GM19193 (cell line): Measurements from ENCODE around the gene RPS6KA2.

Experiments used
- POLR2A ChIP-seq: IDR thresholded peaks from 4 replicates; pipeline ENCODE4 v1.6.1; 2011; ENCODE audit not compliant: insufficient read depth, insufficient read length; ENCODE audit errors: extremely low read depth

RPS6KA2 gene

DNA sequence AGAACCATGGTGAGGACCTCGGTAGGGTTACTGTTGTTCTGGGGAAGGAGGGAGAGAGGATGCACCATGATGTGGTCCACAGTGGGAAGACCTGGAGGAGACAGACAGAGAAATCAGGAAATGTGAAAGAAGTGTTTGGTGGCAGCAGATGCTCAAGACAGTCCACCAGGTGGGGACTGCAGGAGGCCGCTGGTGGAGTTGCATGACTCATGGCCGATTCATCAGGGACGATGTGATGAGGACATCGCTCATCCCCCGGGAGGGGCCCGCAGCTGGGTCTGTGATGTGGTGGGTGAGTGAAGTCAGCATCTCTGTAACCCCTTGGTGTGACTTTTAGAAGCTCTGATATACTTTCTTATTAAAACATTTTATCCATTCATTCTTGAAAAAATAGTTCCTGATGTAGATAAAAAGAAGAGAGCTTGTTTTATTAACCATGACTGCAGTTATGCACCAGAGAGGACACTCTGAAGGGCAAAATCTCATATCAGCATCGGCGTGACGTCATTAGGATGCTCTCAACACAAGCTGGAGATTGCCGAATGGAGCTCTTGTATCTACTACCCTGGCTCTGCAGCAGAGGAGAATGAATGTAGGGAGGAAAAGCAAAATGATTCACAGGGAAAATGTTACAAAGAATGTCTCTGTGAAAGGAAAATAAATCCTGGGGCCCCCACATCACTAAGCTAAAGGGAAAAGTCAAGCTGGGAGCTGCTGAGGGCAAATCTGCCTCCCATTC, 111.8 kb downstream of the RPS6KA2 start:
- TF ChIP-seq POLR2A: no peak

DNA sequence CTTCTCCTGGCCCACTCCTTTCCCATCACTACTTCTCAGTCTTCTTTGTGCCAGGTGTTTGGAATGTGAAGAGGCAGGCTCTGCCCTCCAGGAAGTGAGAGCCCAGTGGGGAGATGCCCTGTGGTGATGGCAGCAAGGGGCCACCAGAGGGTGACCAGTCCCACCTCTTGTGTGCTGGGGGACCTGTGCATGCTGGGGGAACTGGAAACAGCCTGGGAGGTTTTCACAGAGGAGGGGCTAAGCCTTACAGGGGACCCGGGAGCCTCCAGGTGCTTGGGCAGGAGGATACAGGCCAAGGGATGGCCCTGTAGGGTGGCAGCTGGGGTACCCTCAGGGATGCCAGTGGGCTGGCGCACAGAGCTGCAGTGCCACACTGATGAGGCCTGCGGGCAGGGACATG, 112.9 kb downstream of the RPS6KA2 start:
- TF ChIP-seq POLR2A: no peak

GRCh38 chr6:166512567-166512966, 114.5 kb downstream of the RPS6KA2 start:
- no peak for TF ChIP-seq POLR2A

GRCh38 chr6:166511316-166511715, 115.7 kb downstream of the RPS6KA2 start:
- no peak for TF ChIP-seq POLR2A

- TF ChIP-seq POLR2A: no peak
Observed at GRCh38 chr6:166509193-166509592, 117.9 kb downstream of the RPS6KA2 start.

GRCh38 chr6:166508726-166509125, 118.3 kb downstream of the RPS6KA2 start:
- TF ChIP-seq POLR2A: no peak

- TF ChIP-seq POLR2A: no peak
Observed at GRCh38 chr6:166507809-166508564, 119.1 kb downstream of the RPS6KA2 start.

DNA sequence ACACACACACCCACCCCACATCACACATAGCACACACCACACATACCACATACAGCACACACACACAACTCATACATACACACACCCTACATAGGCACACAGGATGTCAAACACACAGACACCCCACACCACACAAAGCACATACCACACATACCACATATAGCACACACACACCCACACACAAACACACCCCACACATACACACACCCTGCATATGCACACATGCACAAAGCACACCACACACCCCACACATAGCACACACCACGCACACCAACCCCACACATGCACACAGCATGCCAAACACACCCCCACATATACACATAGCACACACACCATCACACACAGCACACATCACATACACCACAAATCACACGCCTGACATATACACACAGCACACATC, 119.7 kb downstream of the RPS6KA2 start:
- no peak for TF ChIP-seq POLR2A

GRCh38 chr6:166505133-166505905, 121.7 kb downstream of the RPS6KA2 start:
- TF ChIP-seq POLR2A: no peak

GRCh38 chr6:166504100-166504499, 123.0 kb downstream of the RPS6KA2 start:
- no peak for TF ChIP-seq POLR2A

- TF ChIP-seq POLR2A: no peak
Observed at GRCh38 chr6:166503167-166503744, 123.8 kb downstream of the RPS6KA2 start.

GRCh38 chr6:166502453-166502852, 124.6 kb downstream of the RPS6KA2 start:
- no peak for TF ChIP-seq POLR2A

DNA sequence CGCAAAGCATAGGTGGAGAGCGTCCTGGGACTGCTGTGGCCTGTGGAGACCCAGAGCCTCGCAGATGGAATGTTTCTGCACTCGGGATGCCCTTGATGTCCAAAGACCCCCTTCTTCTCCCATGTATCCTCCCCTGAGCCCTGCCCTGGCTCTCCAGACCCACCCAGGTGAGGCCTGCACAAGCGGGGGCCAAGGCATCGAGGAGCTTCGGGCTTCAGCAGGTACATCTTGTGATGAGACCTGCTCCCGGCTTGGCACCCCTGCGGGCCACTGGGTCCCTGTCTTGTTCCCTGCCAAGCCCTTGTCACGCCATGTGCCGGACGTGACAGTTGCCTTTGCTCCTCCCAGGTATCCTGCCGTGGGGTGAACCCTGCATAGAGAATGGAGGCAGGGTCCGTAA, 125.8 kb downstream of the RPS6KA2 start:
- no peak for TF ChIP-seq POLR2A

GRCh38 chr6:166500246-166500645, 126.8 kb downstream of the RPS6KA2 start:
- TF ChIP-seq POLR2A: no peak
